MM.1S (cell line): ENCODE results near the gene TBC1D28.
"Not testable (repeated sequence)": the region's sequence is repeated elsewhere in the genome, so short reads cannot be mapped to it uniquely, and the experiment has no call there.

Source experiments
- CTCF ChIP-seq: fragments of 300-600 bp; sonication (generic); IDR thresholded peaks from 2 replicates; pipeline ENCODE4 v1.5.1; 2016; ENCODE audit warnings: antibody characterized with exemption, low read length, mixed read lengths
- EZH2 ChIP-seq: fragments of 300-600 bp; sonication (generic); optimal IDR thresholded peaks from 2 replicates; pipeline ENCODE3; 2017; ENCODE audit warnings: low read depth, mild to moderate bottlenecking, antibody characterized with exemption, low read length, mixed read lengths

GRCh38 chr17:18593138-18593537, 51.1 kb downstream of the TBC1D28 start:
- TF ChIP-seq EZH2, CTCF: not testable (repeated sequence)
